Measurements from ENCODE around the gene NARF.

NARF gene

GRCh38 chr17:82495844-82496528 lies 37.4 kb downstream of the NARF start:
- H4K20me1 ChIP-seq (ENCODE audit: control insufficient read depth, insufficient read depth, low read depth, low read length): no peaks in the 10 kb centered on the region
- peak overlapping the region; percentile 96 for H3K4me2 ChIP-seq (ENCODE audit: low read length)
- H3K27ac ChIP-seq (ENCODE audit: low read depth, low read length): peak overlapping the region; percentile 39; the same call in 1 of the 2 replicates
- H3K9me3 ChIP-seq (ENCODE audit: control insufficient read depth, insufficient read depth, low read length): no peaks in the 10 kb centered on the region
- 0 out of 2 replicates have a peak, but pooled peaks cover 2% of the 10 kb centered on the region for H3K27me3 ChIP-seq (ENCODE audit: control insufficient read depth, low read length)
- H3K79me2 ChIP-seq (ENCODE audit: control insufficient read depth, low read length): 0 out of 2 replicates have a peak, but pooled peaks cover 2% of the 10 kb centered on the region
- H3K9me2 ChIP-seq (replicated peaks; ENCODE audit: control insufficient read depth, low read length): no peaks in the 10 kb centered on the region
- TF ChIP-seq EZH2phosphoT487 (IDR thresholded peaks at IDR 0.05; ENCODE audit: borderline replicate concordance, low read length) (no peak), CTCF (IDR thresholded peaks at IDR 0.05; ENCODE audit: low read depth, low read length, poor library complexity, severe bottlenecking) (no peak)
- H3K4me1 ChIP-seq (ENCODE audit: control insufficient read depth, low read length): peaks cover 46% of the 10 kb centered on the region
- H3K36me3 ChIP-seq (ENCODE audit: control insufficient read depth, low read length): no peaks in the 10 kb centered on the region
- peak overlapping the region; percentile 81; the same call in 1 of the 2 replicates for H3K4me3 ChIP-seq (ENCODE audit: low read length)
- peaks cover 11% of the 10 kb centered on the region for H3F3A ChIP-seq (ENCODE audit: control insufficient read depth, insufficient read depth)

GRCh38 chr17:82496529-82497434 lies 38.2 kb downstream of the NARF start:
- TF ChIP-seq CTCF (IDR thresholded peaks at IDR 0.05; ENCODE audit: low read depth, low read length, poor library complexity, severe bottlenecking) (no peak), EZH2phosphoT487 (IDR thresholded peaks at IDR 0.05; ENCODE audit: borderline replicate concordance, low read length) (no peak)
- H3K4me3 ChIP-seq (ENCODE audit: low read length): peak overlapping the region; percentile 81
- H3K79me2 ChIP-seq (ENCODE audit: control insufficient read depth, low read length): 0 out of 2 replicates have a peak, but pooled peaks cover 2% of the 10 kb centered on the region
- H3K27me3 ChIP-seq (ENCODE audit: control insufficient read depth, low read length): 0 out of 2 replicates have a peak, but pooled peaks cover 2% of the 10 kb centered on the region
- no peaks in the 10 kb centered on the region for H4K20me1 ChIP-seq (ENCODE audit: control insufficient read depth, insufficient read depth, low read depth, low read length)
- peaks cover 11% of the 10 kb centered on the region for H3F3A ChIP-seq (ENCODE audit: control insufficient read depth, insufficient read depth)
- peak overlapping the region; percentile 96 for H3K4me2 ChIP-seq (ENCODE audit: low read length)
- H3K27ac ChIP-seq (ENCODE audit: low read depth, low read length): no peak overlapping the region
- peaks cover 46% of the 10 kb centered on the region for H3K4me1 ChIP-seq (ENCODE audit: control insufficient read depth, low read length)
- H3K36me3 ChIP-seq (ENCODE audit: control insufficient read depth, low read length): no peaks in the 10 kb centered on the region
- no peaks in the 10 kb centered on the region for H3K9me3 ChIP-seq (ENCODE audit: control insufficient read depth, insufficient read depth, low read length)
- H3K9me2 ChIP-seq (replicated peaks; ENCODE audit: control insufficient read depth, low read length): no peaks in the 10 kb centered on the region

- no peaks in the 10 kb centered on the region for H3K9me3 ChIP-seq (ENCODE audit: control insufficient read depth, insufficient read depth, low read length)
- 0 out of 2 replicates have a peak, but pooled peaks cover 2% of the 10 kb centered on the region for H3K27me3 ChIP-seq (ENCODE audit: control insufficient read depth, low read length)
- H3K79me2 ChIP-seq (ENCODE audit: control insufficient read depth, low read length): 0 out of 2 replicates have a peak, but pooled peaks cover 2% of the 10 kb centered on the region
- H3F3A ChIP-seq (ENCODE audit: control insufficient read depth, insufficient read depth): peaks cover 11% of the 10 kb centered on the region
- H3K4me3 ChIP-seq (ENCODE audit: low read length): peak overlapping the region; percentile 81
- no peaks in the 10 kb centered on the region for H3K36me3 ChIP-seq (ENCODE audit: control insufficient read depth, low read length)
- H3K4me1 ChIP-seq (ENCODE audit: control insufficient read depth, low read length): peaks cover 46% of the 10 kb centered on the region
- H4K20me1 ChIP-seq (ENCODE audit: control insufficient read depth, insufficient read depth, low read depth, low read length): no peaks in the 10 kb centered on the region
- H3K27ac ChIP-seq (ENCODE audit: low read depth, low read length): peak overlapping the region; percentile 53
- H3K4me2 ChIP-seq (ENCODE audit: low read length): peak overlapping the region; percentile 99
- TF ChIP-seq CTCF (IDR thresholded peaks at IDR 0.05; ENCODE audit: low read depth, low read length, poor library complexity, severe bottlenecking): no peak
- TF ChIP-seq EZH2phosphoT487 (IDR thresholded peaks at IDR 0.05; ENCODE audit: borderline replicate concordance, low read length): no peak
- no peaks in the 10 kb centered on the region for H3K9me2 ChIP-seq (replicated peaks; ENCODE audit: control insufficient read depth, low read length)
These were observed 39.2 kb downstream of the NARF start for GRCh38 chr17:82497483-82498405.

Data from DOHH2 (cell line).